ENCODE results near the gene PTPN1. TPM values are rescaled to one million over a fixed set of nuclear protein-coding genes. Genes with fewer than 3 reads are reported as not detected.

Gene PTPN1
- polyA plus RNA-seq, 1 of the 3 experiments (the other 2 are of a cell fraction): 23.6 TPM

- no peak overlapping the region for H3K4me3 ChIP-seq (ENCODE audit: low read depth in 2 of 2, low read length in 1 of 2)
- peaks cover 15% of the 10 kb centered on the region for H3F3A ChIP-seq (replicated peaks; ENCODE audit: insufficient read depth)
- peaks cover 4 to 16% of the 10 kb centered on the region in 2 experiments for H3K36me3 ChIP-seq (replicated peaks in 1 of 2; ENCODE audit: control insufficient read depth in 1 of 2, insufficient read depth in 2 of 2, low read length in 1 of 2)
- no peaks in the 10 kb centered on the region for H3K9me2 ChIP-seq
- ChIA-PET POLR2A (no interaction called here), CTCF (interaction anchor here (0.9 to 1.8 kb wide), 2 partner anchors 20 to 27 kb away, joined by 3 to 5 read pairs; no protein-coding TSS in a partner anchor)
- H3K9ac ChIP-seq: no peak overlapping the region
- H3K79me2 ChIP-seq (ENCODE audit: insufficient read depth): peaks cover 75% of the 10 kb centered on the region
- no peak overlapping the region for H2AFZ ChIP-seq (ENCODE audit: low read depth)
- H3K4me2 ChIP-seq: no peak overlapping the region
- H3K27ac ChIP-seq (ENCODE audit: low read depth in 2 of 2, low read length in 1 of 2): no peak overlapping the region
- no peaks in the 10 kb centered on the region for H3K9me3 ChIP-seq
- TF ChIP-seq ELF1 (IDR thresholded peaks at IDR 0.05) (no peak), REST (IDR thresholded peaks at IDR 0.05; ENCODE audit: low read depth, low read length) (no peak), MXI1 (IDR thresholded peaks at IDR 0.05; ENCODE audit: low read depth, low read length) (no peak), MEF2A (IDR thresholded peaks at IDR 0.05; ENCODE audit: borderline replicate concordance, low read depth) (no peak), CHD2 (IDR thresholded peaks at IDR 0.05; ENCODE audit: low read length, partially characterized antibody) (no peak), TAF1 (IDR thresholded peaks at IDR 0.05; ENCODE audit: borderline replicate concordance, low read depth, low read length) (no peak), EZH2phosphoT487 (IDR thresholded peaks at IDR 0.05; ENCODE audit: borderline replicate concordance, low read depth) (no peak), FOXJ3 (CRISPR knock-in tag; IDR thresholded peaks at IDR 0.05) (no peak), CTCF (IDR thresholded peaks at IDR 0.05) (no peak), USF2 (IDR thresholded peaks at IDR 0.05; ENCODE audit: borderline replicate concordance, low read depth, low read length) (no peak), EP300 (IDR thresholded peaks at IDR 0.05; ENCODE audit: borderline replicate concordance in 1 of 2, low read depth in 1 of 2, low read length in 1 of 2) (no peak), MAX (IDR thresholded peaks at IDR 0.05; ENCODE audit: low read depth) (no peak), NFIC (IDR thresholded peaks at IDR 0.05; ENCODE audit: borderline replicate concordance) (no peak), JUND (IDR thresholded peaks at IDR 0.05) (no peak), SIN3A (IDR thresholded peaks at IDR 0.05; ENCODE audit: borderline replicate concordance, low read depth, low read length) (no peak), GABPA (IDR thresholded peaks at IDR 0.05; ENCODE audit: low read depth) (no peak)
- no peaks in the 10 kb centered on the region for H3K27me3 ChIP-seq (ENCODE audit: insufficient read depth)
- H4K20me1 ChIP-seq (ENCODE audit: insufficient read depth): no peaks in the 10 kb centered on the region
- WGBS (ENCODE audit: low lambda C conversion rate): 86% methylated on average over 5 of the region's 5 CpGs
- peaks cover 5 to 6% of the 10 kb centered on the region in 2 experiments; a peak in 2 of 4 replicates for H3K4me1 ChIP-seq (ENCODE audit: control insufficient read depth in 1 of 2, insufficient read depth in 2 of 2, low read depth in 1 of 2, low read length in 1 of 2)
- DNase-seq: no peak
Measured at GRCh38 chr20:50555662-50556061, 45.5 kb downstream of the PTPN1 start.
